Fibroblast of lung (primary cell): Measurements from ENCODE around the gene RIN1. TPM values are rescaled to one million over a fixed set of nuclear protein-coding genes. Genes with fewer than 3 reads are reported as not detected.

Experiments used
- DNase-seq, 2 donors: peaks; one replicate each; pipeline versions ENCODE4 v3.0.0 to v3.0.0-alpha.2; 2010; ENCODE audit warnings: low read depth in 2 of 2
- H2AFZ ChIP-seq: 2 replicates; pipeline ENCODE4 v1.5.1; 2012; ENCODE audit warnings: low read length, control low read depth, inconsistent platforms
- H3K27ac ChIP-seq: 2 replicates; pipeline ENCODE4 v1.5.1; 2011; ENCODE audit warnings: low read length, control low read depth; ENCODE audit not compliant: insufficient read depth
- H3K27me3 ChIP-seq: 2 replicates; pipeline ENCODE4 v1.5.1; 2011; ENCODE audit warnings: mild to moderate bottlenecking, low read length; ENCODE audit not compliant: control insufficient read depth, insufficient read depth
- H3K36me3 ChIP-seq: 2 replicates; pipeline ENCODE4 v1.5.1; 2011; ENCODE audit warnings: low read length; ENCODE audit not compliant: control insufficient read depth, insufficient read depth
- H3K4me1 ChIP-seq: 2 replicates; pipeline ENCODE4 v1.5.1; 2011; ENCODE audit warnings: low read length; ENCODE audit not compliant: control insufficient read depth, insufficient read depth; ENCODE audit errors: extremely low read depth
- H3K4me2 ChIP-seq: 2 replicates; pipeline ENCODE4 v1.5.1; 2011; ENCODE audit warnings: low read length, control low read depth; ENCODE audit not compliant: insufficient read depth; ENCODE audit errors: extremely low read depth
- H3K4me3 ChIP-seq, 4 experiments: fragments of 200-600 bp in 1 of 4; sonication (generic) in 1 of 4; replicated peaks in 1 of 4; 2 replicates each; pipeline ENCODE4 v1.5.1; 2011 to 2016; ENCODE audit warnings: low read length in 4 of 4, low read depth in 3 of 4, mild to moderate bottlenecking in 3 of 4, control low read depth in 2 of 4, inconsistent platforms in 1 of 4, mixed read lengths in 1 of 4; ENCODE audit not compliant: insufficient read depth in 1 of 4; ENCODE audit errors: control extremely low read depth in 1 of 4
- H3K79me2 ChIP-seq: 2 replicates; pipeline ENCODE4 v1.5.1; 2012; ENCODE audit warnings: mild to moderate bottlenecking, low read length, inconsistent platforms; ENCODE audit not compliant: control insufficient read depth, insufficient read depth
- H3K9ac ChIP-seq: 2 replicates; pipeline ENCODE4 v1.5.1; 2011; ENCODE audit warnings: mild to moderate bottlenecking, low read length, control low read depth; ENCODE audit not compliant: insufficient read depth
- H3K9me3 ChIP-seq: 2 replicates; pipeline ENCODE4 v1.5.1; 2012; ENCODE audit warnings: low read depth, low read length; ENCODE audit not compliant: control insufficient read depth, insufficient read depth
- H4K20me1 ChIP-seq: 2 replicates; pipeline ENCODE4 v1.5.1; 2011; ENCODE audit warnings: low read length; ENCODE audit not compliant: control insufficient read depth, insufficient read depth; ENCODE audit errors: extremely low read depth
- EZH2 ChIP-seq: IDR thresholded peaks from 2 replicates; pipeline ENCODE4 v1.5.1; 2012; ENCODE audit warnings: low read length, control low read depth, mild to moderate bottlenecking; ENCODE audit errors: missing control alignments
- polyA plus RNA-seq, 2 donors: library from polyadenylated mRNA; depleted of rRNA in 1 of 2; stranded (reverse) in 1 of 2; unstranded in 1 of 2; fragments of >200 nt; gene quantifications; 2 replicates each; pipeline ENCODE4 v1.2.1, GENCODE V29; 2011 to 2012; ENCODE audit warnings: missing spikeins in 1 of 2
- total RNA-seq: library from RNA; depleted of rRNA; stranded (reverse); fragments of >200 nt; gene quantifications from 2 replicates; pipeline ENCODE4 v1.2.1, GENCODE V29; 2014
- TF ChIP-seq, protein P1 (sequence below), 2 donors: IDR thresholded peaks in 1 of 2; conservative IDR thresholded peaks in 1 of 2; 1 replicate in 1 of 2; 2 replicates in 1 of 2; pipeline ENCODE4 v1.5.1; 2011 to 2012; ENCODE audit warnings: low read length in 2 of 2, control low read depth in 1 of 2, inconsistent platforms in 1 of 2, low read depth in 1 of 2, mild to moderate bottlenecking in 1 of 2

RIN1 gene
- total and polyA plus RNA-seq, 2 donors (not counting 1 experiment from before 2014, with no cell fraction given) = 6.3 to 22.1 TPM

DNA sequence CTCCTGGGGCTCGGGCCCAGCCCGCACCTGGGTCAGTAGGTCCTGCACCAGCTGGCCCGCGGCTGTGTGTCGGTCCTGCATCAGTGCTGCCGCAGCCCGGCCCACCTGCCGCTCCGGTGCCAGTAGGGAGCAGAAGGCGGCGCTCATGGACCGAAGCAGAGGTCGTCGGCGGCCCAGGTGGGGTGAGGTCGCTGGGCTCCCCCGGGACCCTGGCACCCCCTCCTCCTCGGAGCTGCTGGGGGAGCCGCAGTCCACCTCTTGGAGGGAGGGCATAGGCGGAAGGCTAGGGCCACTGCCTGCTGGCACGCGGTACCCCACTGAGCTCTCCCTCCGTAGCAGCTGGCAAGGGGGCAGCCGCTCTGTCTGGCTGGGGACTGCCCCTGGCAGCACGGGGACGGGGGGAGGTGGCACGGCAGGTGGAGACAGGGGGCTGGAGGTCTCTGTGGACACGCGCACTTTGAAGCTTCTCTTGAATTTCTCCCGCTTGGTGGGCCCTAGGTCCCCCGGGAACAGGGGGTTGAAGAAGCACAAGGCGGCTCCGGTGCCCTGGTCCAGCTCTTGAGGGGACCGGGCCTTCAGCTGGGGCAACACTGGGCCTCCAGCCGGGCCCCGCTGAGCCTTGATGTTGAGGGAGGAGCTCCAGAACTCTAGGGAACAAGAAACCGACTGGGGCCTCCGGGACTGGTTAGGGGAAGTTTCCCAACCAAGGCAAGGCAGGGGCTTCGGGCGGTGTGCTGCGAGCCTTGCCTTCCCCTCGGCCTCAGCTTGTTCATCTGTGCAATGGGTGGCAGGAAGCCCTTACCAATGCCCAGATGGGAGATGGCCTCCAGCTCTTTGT is 1.4 kb downstream of the RIN1 start:
- H3K9me3 ChIP-seq = no peaks in the 10 kb centered on the region
- H3K27me3 ChIP-seq = no peaks in the 10 kb centered on the region
- H3K4me1 ChIP-seq = peaks cover 36% of the 10 kb centered on the region
- H3K4me2 ChIP-seq = peak overlapping the region; percentile 80
- peak overlapping the region; percentile 99 for H3K9ac ChIP-seq
- H2AFZ ChIP-seq = no peak overlapping the region
- peak overlapping the region; percentile 74 to 95 (median 83) for H3K4me3 ChIP-seq
- no peak for DNase-seq
- TF ChIP-seq EZH2 = no peak
- TF ChIP-seq, protein P1, sequence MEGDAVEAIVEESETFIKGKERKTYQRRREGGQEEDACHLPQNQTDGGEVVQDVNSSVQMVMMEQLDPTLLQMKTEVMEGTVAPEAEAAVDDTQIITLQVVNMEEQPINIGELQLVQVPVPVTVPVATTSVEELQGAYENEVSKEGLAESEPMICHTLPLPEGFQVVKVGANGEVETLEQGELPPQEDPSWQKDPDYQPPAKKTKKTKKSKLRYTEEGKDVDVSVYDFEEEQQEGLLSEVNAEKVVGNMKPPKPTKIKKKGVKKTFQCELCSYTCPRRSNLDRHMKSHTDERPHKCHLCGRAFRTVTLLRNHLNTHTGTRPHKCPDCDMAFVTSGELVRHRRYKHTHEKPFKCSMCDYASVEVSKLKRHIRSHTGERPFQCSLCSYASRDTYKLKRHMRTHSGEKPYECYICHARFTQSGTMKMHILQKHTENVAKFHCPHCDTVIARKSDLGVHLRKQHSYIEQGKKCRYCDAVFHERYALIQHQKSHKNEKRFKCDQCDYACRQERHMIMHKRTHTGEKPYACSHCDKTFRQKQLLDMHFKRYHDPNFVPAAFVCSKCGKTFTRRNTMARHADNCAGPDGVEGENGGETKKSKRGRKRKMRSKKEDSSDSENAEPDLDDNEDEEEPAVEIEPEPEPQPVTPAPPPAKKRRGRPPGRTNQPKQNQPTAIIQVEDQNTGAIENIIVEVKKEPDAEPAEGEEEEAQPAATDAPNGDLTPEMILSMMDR (conservative IDR thresholded peaks at IDR 0.05 in 1 of 2, IDR thresholded peaks at IDR 0.05 in 1 of 2; ENCODE audit: low read depth in 1 of 2, low read length in 2 of 2) = no peak
- H3K27ac ChIP-seq = peak overlapping the region; percentile 100
- H3K79me2 ChIP-seq = peaks cover 36% of the 10 kb centered on the region
- H3K36me3 ChIP-seq = peaks cover 46% of the 10 kb centered on the region
- H4K20me1 ChIP-seq = no peaks in the 10 kb centered on the region

DNA sequence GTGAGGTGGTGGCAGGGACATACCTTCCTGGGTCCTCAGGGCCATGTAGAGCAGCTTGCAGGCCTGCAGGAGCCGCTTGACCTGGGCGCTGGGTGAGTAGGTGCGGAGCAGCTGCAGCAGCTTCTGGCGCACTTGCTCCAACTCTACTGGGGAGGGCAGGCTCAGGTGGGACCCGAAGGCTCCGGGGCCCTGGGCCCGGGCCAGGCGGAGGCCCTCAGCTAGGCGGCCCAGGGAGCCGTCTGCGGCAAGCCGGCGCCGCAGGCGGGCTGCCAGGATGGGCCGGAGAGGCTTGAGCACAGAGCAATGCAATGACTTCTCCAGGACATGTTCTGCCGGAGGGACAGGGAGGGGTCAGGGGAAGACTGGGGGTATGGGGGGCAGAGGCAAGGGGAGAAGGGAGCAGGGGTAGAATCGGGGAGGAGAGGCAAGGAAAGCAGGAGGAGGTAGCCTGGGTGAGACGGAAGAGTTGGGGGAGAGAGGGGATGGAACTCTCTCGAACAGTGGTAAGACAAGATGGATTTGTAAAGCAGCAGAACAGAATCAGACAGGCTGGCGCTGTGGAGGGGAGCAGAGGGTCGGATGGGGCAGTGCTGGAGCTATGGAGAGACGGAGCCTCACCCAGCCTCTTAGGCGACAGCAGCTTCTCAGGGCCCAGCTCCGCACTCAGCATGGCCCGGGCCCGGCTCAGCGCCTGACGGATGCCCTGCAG is 2.2 kb downstream of the RIN1 start:
- peak overlapping the region in 2 of 4 experiments; percentile 90 to 95 for H3K4me3 ChIP-seq
- no peak for DNase-seq
- H3K79me2 ChIP-seq = peaks cover 36% of the 10 kb centered on the region
- peak overlapping the region; percentile 80 for H3K4me2 ChIP-seq
- H2AFZ ChIP-seq = no peak overlapping the region
- TF ChIP-seq EZH2 = no peak
- TF ChIP-seq, protein P1 (conservative IDR thresholded peaks at IDR 0.05 in 1 of 2, IDR thresholded peaks at IDR 0.05 in 1 of 2; ENCODE audit: low read depth in 1 of 2, low read length in 2 of 2) = no peak
- H3K9ac ChIP-seq = peak overlapping the region; percentile 99
- no peaks in the 10 kb centered on the region for H3K27me3 ChIP-seq
- no peaks in the 10 kb centered on the region for H4K20me1 ChIP-seq
- H3K36me3 ChIP-seq = peaks cover 43% of the 10 kb centered on the region
- peaks cover 35% of the 10 kb centered on the region for H3K4me1 ChIP-seq
- H3K9me3 ChIP-seq = no peaks in the 10 kb centered on the region
- peak overlapping the region; percentile 43 for H3K27ac ChIP-seq

DNA sequence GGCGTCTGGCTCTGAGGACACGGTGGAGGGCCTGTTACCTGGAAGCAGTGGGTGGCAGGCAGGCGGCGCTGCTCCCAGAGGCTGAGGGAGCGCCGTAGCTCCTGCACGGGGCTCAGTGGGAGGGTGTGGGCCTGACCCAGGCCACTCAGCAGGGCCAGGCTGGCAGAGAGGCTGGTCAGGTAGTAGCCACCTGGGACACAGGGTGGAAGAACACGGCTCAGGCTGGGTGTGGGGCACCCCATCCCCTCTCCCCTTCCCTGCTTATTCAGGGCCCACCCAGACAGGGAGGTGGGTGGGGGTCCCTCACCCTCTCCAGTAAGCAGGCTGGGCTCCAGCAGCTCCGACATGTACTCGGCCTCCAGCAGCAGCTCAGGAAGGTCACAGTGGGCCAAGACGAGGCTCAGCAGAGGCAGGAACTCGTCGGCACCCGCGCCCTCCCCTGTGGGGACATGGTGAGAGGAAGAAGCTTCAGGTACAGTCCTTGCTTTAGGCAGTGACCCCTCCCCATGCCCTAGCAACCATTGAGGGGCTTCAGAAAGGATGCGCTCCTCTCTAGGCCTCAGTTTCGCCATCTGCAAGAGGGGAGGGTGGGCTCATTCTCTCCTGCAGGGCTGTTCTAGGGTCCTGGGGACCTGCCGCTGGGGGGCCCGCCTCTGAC is 2.9 kb downstream of the RIN1 start:
- no peaks in the 10 kb centered on the region for H3K9me3 ChIP-seq
- H3K4me2 ChIP-seq = no peak overlapping the region
- peak overlapping the region in 1 of 4 experiments; percentile 10 for H3K4me3 ChIP-seq
- H3K27me3 ChIP-seq = no peaks in the 10 kb centered on the region
- no peak for DNase-seq
- H3K9ac ChIP-seq = no peak overlapping the region
- H3K79me2 ChIP-seq = peaks cover 36% of the 10 kb centered on the region
- H2AFZ ChIP-seq = no peak overlapping the region
- peaks cover 33% of the 10 kb centered on the region for H3K4me1 ChIP-seq
- H3K36me3 ChIP-seq = peaks cover 43% of the 10 kb centered on the region
- no peak overlapping the region for H3K27ac ChIP-seq
- no peaks in the 10 kb centered on the region for H4K20me1 ChIP-seq
- TF ChIP-seq EZH2 = no peak
- TF ChIP-seq, protein P1 (conservative IDR thresholded peaks at IDR 0.05 in 1 of 2, IDR thresholded peaks at IDR 0.05 in 1 of 2; ENCODE audit: low read depth in 1 of 2, low read length in 2 of 2) = no peak
